ENCODE data around the gene IRF1.

Gene IRF1

GRCh38 chr5:132461569-132462070 lies 29.0 kb downstream of the IRF1 start:
- DNase-seq (ENCODE audit: low read depth, low spot score) = no peak

- DNase-seq (ENCODE audit: low read depth, low spot score) = no peak
Observed at GRCh38 chr5:132460846-132461568, 29.6 kb downstream of the IRF1 start.

GRCh38 chr5:132459983-132460838 lies 30.4 kb downstream of the IRF1 start:
- DNase-seq (ENCODE audit: low read depth, low spot score) = no peak

- peak; percentile 74 for DNase-seq (ENCODE audit: low read depth, low spot score)
Observed at GRCh38 chr5:132459031-132459982, 31.3 kb downstream of the IRF1 start.

GRCh38 chr5:132458651-132459030 lies 31.9 kb downstream of the IRF1 start:
- DNase-seq (ENCODE audit: low read depth, low spot score) = no peak

- DNase-seq (ENCODE audit: low read depth, low spot score) = no peak
Observed at GRCh38 chr5:132458226-132458560, 32.4 kb downstream of the IRF1 start.

- no peak for DNase-seq (ENCODE audit: low read depth, low spot score)
Observed at GRCh38 chr5:132457371-132458225, 33.0 kb downstream of the IRF1 start.

GRCh38 chr5:132456987-132457361 lies 33.6 kb downstream of the IRF1 start:
- no peak for DNase-seq (ENCODE audit: low read depth, low spot score)

GRCh38 chr5:132456296-132456986 lies 34.1 kb downstream of the IRF1 start:
- no peak for DNase-seq (ENCODE audit: low read depth, low spot score)

GRCh38 chr5:132455614-132456115 lies 34.9 kb downstream of the IRF1 start:
- DNase-seq (ENCODE audit: low read depth, low spot score) = no peak

- DNase-seq (ENCODE audit: low read depth, low spot score) = no peak
Observed at GRCh38 chr5:132454361-132454760, 36.2 kb downstream of the IRF1 start.

- no peak for DNase-seq (ENCODE audit: low read depth, low spot score)
Observed at GRCh38 chr5:132451387-132451786, 39.2 kb downstream of the IRF1 start.

- no peak for DNase-seq (ENCODE audit: low read depth, low spot score)
Observed at GRCh38 chr5:132449060-132449459, 41.5 kb downstream of the IRF1 start.

- no peak for DNase-seq (ENCODE audit: low read depth, low spot score)
Observed at GRCh38 chr5:132447196-132447595, 43.4 kb downstream of the IRF1 start.

- no peak for DNase-seq (ENCODE audit: low read depth, low spot score)
Observed at GRCh38 chr5:132446621-132447020, 44.0 kb downstream of the IRF1 start.

- DNase-seq (ENCODE audit: low read depth, low spot score) = no peak
Observed at GRCh38 chr5:132445930-132446329, 44.6 kb downstream of the IRF1 start.

- no peak for DNase-seq (ENCODE audit: low read depth, low spot score)
Observed at GRCh38 chr5:132445640-132445923, 45.0 kb downstream of the IRF1 start.

GRCh38 chr5:132444841-132445639 lies 45.5 kb downstream of the IRF1 start:
- no peak for DNase-seq (ENCODE audit: low read depth, low spot score)

GRCh38 chr5:132444061-132444460 lies 46.5 kb downstream of the IRF1 start:
- no peak for DNase-seq (ENCODE audit: low read depth, low spot score)
